Body of pancreas (tissue), 4 donors: Measurements from ENCODE around the gene MSI2. TPM values are rescaled to one million over a fixed set of nuclear protein-coding genes. Genes with fewer than 3 reads are reported as not detected.

Experiments
- ATAC-seq: fragments of 150-250 bp; one replicate; pipeline ENCODE4 v1.9.1; 2016
- DNase-seq, 4 donors: peaks; one replicate each; pipeline ENCODE4 v3.0.0-alpha.2; 2019
- H3K27ac ChIP-seq, 4 donors: fragments of 200-600 bp; sonication (generic); 1 replicate in 3 of 4; 2 replicates in 1 of 4; pipeline versions ENCODE4 v1.5.1 to v1.6.1; 2016 to 2019; ENCODE audit warnings: mild to moderate bottlenecking in 1 of 4, mixed read lengths in 1 of 4, moderate library complexity in 1 of 4
- H3K27me3 ChIP-seq, 2 donors: fragments of 200-600 bp; sonication (generic); one replicate each; pipeline ENCODE4 v1.6.0; 2016; ENCODE audit warnings: mild to moderate bottlenecking in 1 of 2
- H3K36me3 ChIP-seq, 2 donors: fragments of 200-600 bp; sonication (generic); replicated peaks in 1 of 2; 2 replicates each; pipeline ENCODE4 v1.5.1; 2016; ENCODE audit warnings: low read depth in 2 of 2; ENCODE audit not compliant: insufficient read depth in 1 of 2
- H3K4me1 ChIP-seq: fragments of 200-600 bp; sonication (generic); one replicate; pipeline ENCODE4 v1.6.0; 2016
- H3K4me3 ChIP-seq, 2 donors: fragments of 200-600 bp; sonication (generic); 1 replicate in 1 of 2; 2 replicates in 1 of 2; pipeline ENCODE4 v1.5.1; 2016 to 2019
- H3K9me3 ChIP-seq, 3 donors: fragments of 200-600 bp; sonication (generic); 1 replicate in 2 of 3; 2 replicates in 1 of 3; pipeline ENCODE4 v1.5.1; 2016
- CTCF ChIP-seq, 7 experiments: fragments of 450-650 bp in 4 of 7; fragments of 200-600 bp in 3 of 7; sonication (generic) in 3 of 7; IDR thresholded peaks; one replicate each; pipeline ENCODE4 v1.5.1; 2016 to 2019; ENCODE audit warnings: antibody characterized with exemption in 7 of 7
- POLR2A ChIP-seq, 3 donors: fragments of 450-650 bp; IDR thresholded peaks; one replicate each; pipeline ENCODE4 v1.6.1; 2016; ENCODE audit warnings: antibody characterized with exemption in 3 of 3, mild to moderate bottlenecking in 2 of 3
- WGBS, 2 donors: methylation state at CpG; one replicate each; pipeline ENCODE4 v1.1.5; 2017; 5-methylcytosine and 5-hydroxymethylcytosine counted together
- intact Hi-C: fragments of 100-400 bp; cut with DNase I; formaldehyde crosslinking; loops from one replicate; pipeline ENCODE4 v1.15.1; 2023
- total RNA-seq, 2 donors: library from RNA; depleted of rRNA; stranded (reverse); fragments of >200 nt; gene quantifications; one replicate each; pipeline ENCODE4 v1.1.0, GENCODE V29; 2016

The MSI2 gene
- total RNA-seq, 2 donors from 2014 or later: 21.1 to 28.5 TPM

GRCh38 chr17:57357830-57358430 lies 101.6 kb downstream of the MSI2 start:
- 48% methylated on average over 3 of the region's 3 CpGs for WGBS, 2 donors
- Histone ChIP-seq H3K27ac (peak overlapping the region; percentile 72 to 79 (median 78)), H3K4me1 (peaks cover 23% of the 10 kb centered on the region), H3K27me3 (no peaks in the 10 kb centered on the region), H3K36me3 (no peaks in the 10 kb centered on the region), H3K9me3 (no peaks in the 10 kb centered on the region), H3K4me3 (no peak overlapping the region)
- intact Hi-C loops: no loop called here
- DNase-seq (no peak), ATAC-seq (no peak)
- TF ChIP-seq POLR2A (IDR thresholded peaks at IDR 0.05): no peak
- TF ChIP-seq CTCF (IDR thresholded peaks at IDR 0.05): no peak

DNA sequence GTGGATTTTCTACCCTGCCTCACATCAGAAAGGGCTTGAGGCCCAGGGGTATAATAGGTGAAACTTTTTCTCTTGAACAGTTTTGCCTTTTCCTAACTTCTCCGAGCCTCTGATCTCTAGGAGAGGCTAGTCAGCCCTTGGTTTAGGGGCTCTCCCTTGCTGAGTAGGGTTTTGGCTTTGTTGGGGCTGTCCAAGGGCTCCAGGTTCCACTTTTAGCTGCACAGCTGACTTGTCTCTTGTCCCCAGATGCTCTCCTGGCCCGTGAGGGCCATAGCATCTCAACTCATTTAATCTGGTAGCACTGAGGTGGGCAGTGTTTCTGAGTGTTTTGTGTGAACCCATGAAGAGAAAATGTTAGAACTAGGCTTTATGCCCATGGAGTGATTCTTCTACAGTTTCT lies 103.9 kb downstream of the MSI2 start:
- intact Hi-C loops: no loop called here
- DNase-seq (no peak), ATAC-seq (no peak)
- Histone ChIP-seq H3K27ac (no peak overlapping the region), H3K36me3 (no peaks in the 10 kb centered on the region), H3K9me3 (no peaks in the 10 kb centered on the region), H3K27me3 (no peaks in the 10 kb centered on the region), H3K4me3 (no peak overlapping the region), H3K4me1 (peaks cover 31% of the 10 kb centered on the region)
- 91% methylated on average over 2 of the region's 2 CpGs for WGBS, 2 donors
- TF ChIP-seq POLR2A (IDR thresholded peaks at IDR 0.05) (no peak), CTCF (IDR thresholded peaks at IDR 0.05) (no peak)

DNA sequence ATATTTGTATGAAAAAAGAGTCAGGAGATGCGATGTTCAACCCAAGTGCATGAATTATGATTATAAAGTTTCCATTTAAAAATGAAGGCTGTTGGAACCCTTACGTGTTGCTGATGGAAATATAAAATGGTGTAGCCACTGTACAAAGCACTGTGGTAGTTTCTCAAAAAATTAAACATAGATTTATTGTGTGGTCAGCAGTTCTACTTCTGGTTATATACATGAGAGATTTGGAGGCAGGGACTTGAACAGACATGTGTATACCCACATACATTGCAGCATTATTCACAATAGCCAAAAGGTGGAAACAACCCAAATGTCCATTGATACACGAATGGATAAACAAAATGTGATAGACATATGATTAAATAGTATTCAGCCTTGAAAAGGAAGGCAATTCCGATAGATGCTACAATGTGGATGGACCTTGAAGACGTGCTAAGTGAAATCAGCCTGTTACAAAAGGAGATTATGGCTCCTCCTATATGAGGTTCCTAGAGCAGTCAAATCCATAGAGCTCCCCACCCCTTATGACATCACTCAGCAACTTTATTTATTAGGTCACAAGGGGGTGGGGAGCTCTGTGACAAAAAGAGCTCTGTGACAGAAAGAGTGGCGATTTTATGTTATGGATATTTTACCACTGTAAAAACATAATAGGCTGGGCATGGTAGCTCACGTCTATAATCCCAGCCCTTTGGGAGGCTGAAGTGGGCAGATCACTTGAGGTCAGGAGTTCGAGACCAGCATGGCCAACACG lies 106.7 kb downstream of the MSI2 start:
- Histone ChIP-seq H3K27me3 (no peaks in the 10 kb centered on the region), H3K4me3 (no peak overlapping the region), H3K4me1 (peaks cover 34% of the 10 kb centered on the region), H3K9me3 (no peaks in the 10 kb centered on the region), H3K27ac (no peak overlapping the region), H3K36me3 (no peaks in the 10 kb centered on the region)
- intact Hi-C loops: no loop called here
- TF ChIP-seq CTCF (IDR thresholded peaks at IDR 0.05) (no peak), POLR2A (IDR thresholded peaks at IDR 0.05) (no peak)
- ATAC-seq (no peak), DNase-seq (no peak)
- WGBS, 2 donors: 94 to 97% methylated on average over 9 of the region's 9 CpGs

GRCh38 chr17:57363580-57363979 lies 107.3 kb downstream of the MSI2 start:
- H3K36me3 ChIP-seq: no peaks in the 10 kb centered on the region
- WGBS, 2 donors: 97% methylated on average over 4 of the region's 4 CpGs

More at GRCh38 chr17:57363580-57363979, 107.3 kb downstream of the MSI2 start:
- Histone ChIP-seq H3K27ac (no peak overlapping the region), H3K4me3 (no peak overlapping the region), H3K27me3 (no peaks in the 10 kb centered on the region), H3K4me1 (peaks cover 36% of the 10 kb centered on the region), H3K9me3 (no peaks in the 10 kb centered on the region)
- DNase-seq (no peak), ATAC-seq (no peak)
- intact Hi-C loops: no loop called here
- no peak for TF ChIP-seq POLR2A (IDR thresholded peaks at IDR 0.05)
- no peak for TF ChIP-seq CTCF (IDR thresholded peaks at IDR 0.05)
